HG03025 (cell line): ENCODE results near the gene ROR2.
"Not testable (repeated sequence)": the region's sequence is repeated elsewhere in the genome, so short reads cannot be mapped to it uniquely, and the experiment has no call there.

Experiments used
- ATAC-seq: cut with Tn5 transposase; IDR thresholded peaks from one replicate; pipeline ENCODE4 v1.9.1; 2021; ENCODE audit warnings: mild to moderate bottlenecking, moderate library complexity; ENCODE audit not compliant: unreplicated experiment, low FRiP score

The ROR2 gene

GRCh38 chr9:91949946-91950664 is at the start of gene ROR2:
ROR2 (minus strand) TSS chr9:91950228.
- ATAC-seq, result no peak

GRCh38 chr9:91995000-91995655 is 45.1 kb upstream of the ROR2 start:
- ATAC-seq, result no peak

DNA sequence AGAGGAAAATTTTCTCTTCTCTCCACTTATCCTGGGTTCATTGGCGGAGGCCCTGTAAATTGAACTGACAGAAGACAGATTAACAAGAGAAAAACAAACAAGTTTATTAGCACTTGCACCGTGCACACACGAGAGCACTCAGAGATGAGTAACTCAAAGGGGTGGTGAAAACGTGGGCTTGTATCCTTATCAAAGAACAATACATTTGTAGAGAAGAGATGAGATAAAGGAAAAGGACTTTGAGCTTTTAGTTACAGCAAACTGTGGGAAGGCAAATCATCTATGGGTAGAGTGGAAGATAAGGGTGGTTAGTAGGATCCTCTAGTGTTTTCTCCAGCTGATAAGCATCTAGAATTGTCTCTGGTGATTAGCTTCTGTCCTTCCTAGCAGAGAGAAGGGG is 44.4 kb upstream of the ROR2 start:
- ATAC-seq, result no peak

DNA sequence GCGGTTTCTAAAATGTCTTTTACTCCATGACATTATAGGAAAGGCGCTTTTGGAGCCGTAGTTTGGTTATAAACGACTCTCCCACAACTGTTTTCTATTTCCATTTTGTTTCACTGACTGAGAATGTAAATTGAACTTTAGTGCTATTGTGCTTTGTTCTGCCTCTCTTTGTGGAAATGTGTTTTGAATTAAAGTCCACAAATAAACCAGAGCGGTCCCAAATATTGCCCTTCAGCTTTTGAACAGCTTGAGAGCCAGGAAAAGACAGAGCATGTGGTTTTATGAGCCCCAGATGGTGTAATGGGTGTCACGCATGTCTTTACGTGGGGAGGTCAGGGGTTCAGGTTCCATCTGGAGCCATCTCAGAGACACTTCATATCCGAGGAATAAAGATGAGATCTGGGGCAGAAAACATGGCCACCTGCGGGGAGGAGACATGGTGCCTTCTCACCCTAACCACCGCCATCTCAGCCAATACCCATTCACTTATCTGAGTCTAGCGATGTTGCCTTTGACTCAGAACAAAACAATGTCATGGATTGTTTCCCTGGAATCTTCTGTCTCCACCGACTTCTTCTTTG is 42.5 kb upstream of the ROR2 start:
- ATAC-seq, result no peak

DNA sequence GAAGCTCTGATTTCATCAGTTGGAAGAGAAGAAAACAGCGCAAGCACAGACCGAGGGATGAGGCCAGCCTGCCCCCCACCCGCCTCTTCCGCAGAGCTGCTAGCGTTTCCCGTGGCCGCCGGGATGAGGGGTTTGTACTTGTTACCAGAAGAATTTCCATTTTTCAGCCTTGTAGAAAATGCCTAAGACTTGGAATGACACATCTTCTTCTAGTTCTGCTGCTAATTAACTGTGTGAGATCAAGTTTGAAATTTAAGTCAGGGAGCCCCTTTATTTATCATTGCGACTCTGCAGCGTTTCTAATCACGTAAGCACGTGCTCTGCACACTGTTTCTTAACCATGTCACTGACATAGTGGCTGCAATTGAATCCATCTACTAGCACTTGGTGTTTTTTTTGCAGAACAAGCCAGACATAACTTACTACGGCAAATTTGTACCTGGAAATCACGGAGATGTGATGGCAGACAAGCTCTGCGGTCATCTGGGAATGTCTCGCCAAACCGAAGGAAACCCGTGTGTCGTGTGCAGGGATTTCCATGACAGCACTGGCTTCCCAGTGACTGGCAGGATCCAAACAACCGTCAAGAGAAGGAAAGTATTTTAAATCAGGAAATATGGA is 41.8 kb upstream of the ROR2 start:
- no peak for ATAC-seq

GRCh38 chr9:91986248-91986647 is 36.2 kb upstream of the ROR2 start:
- ATAC-seq, result no peak

GRCh38 chr9:91985692-91986091 is 35.7 kb upstream of the ROR2 start:
- ATAC-seq, result no peak

DNA sequence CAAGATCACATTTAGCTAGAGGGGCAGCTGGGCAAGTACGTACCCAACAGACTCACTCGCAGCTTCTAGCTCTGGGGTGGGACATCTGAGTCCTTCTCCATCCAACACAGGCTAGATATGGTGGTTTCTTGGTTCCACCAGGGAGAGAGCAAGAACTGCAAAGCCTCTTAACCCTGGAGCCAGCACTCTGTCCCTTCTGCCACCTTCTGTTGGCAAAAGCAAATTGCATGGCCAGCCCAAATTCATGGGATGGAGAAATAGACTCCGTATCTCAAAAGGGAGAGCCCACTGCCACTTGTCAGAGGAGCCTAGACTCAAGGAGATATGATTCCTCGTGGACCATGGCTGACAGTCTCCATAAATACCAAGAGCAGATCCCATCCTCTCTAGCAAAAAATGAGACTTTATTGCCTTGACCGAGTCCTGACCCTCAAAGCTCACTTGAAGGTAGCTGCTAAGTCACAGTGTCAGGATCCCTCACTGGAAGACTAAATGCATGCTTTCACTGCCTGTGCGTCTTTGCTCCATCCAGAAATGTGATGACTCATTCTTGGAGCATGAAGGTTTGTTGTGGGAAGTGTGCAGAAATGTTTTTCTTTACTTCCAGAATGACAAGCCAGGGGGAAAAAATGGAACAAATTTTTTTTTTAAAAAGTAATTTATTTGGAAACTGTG is 28.8 kb upstream of the ROR2 start:
- no peak for ATAC-seq

- ATAC-seq, result not testable (repeated sequence)
Observed at GRCh38 chr9:91975254-91975653, 25.2 kb upstream of the ROR2 start.

- ATAC-seq, result no peak
Observed at GRCh38 chr9:91972711-91973110, 22.7 kb upstream of the ROR2 start.

- no peak for ATAC-seq
Observed at GRCh38 chr9:91972076-91972626, 22.1 kb upstream of the ROR2 start.

DNA sequence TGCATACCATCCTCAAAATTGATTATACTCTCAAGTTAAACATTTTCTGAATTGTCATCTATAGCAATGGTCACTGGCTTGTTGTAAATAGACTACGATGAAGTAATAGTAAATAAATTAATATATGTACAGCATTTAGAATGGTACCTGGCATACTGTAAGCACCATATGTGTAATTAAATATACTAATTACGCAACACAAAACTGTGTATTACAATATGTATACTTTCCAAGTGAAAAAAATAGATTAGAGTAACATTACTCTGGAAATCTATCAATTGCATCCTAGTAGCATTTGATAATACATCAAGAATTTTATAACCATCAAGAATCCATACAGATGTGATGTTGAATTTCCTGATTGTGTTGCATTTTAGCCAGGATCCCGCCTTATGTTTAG is 17.2 kb upstream of the ROR2 start:
- ATAC-seq, result no peak

DNA sequence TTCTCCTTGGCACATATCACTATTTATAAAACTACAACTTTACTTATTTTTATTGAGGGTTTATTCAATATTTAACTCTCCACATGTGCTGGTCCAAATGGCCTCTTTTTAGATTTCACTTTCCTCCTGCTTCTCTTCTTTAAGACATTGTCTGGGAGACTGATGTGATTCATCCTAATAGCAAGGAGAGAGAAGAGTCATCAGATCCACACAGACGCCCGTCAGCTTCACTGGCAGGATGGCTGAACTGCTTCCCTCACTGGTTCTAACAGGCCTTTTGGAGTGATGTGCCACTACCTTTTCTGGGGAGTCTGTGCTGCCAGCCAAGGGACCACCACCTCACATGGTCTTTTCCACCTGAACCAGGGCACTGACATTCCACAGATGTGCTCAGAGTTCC is 16.5 kb upstream of the ROR2 start:
- no peak for ATAC-seq

- no peak for ATAC-seq
Observed at GRCh38 chr9:91963711-91964240, 13.7 kb upstream of the ROR2 start.

DNA sequence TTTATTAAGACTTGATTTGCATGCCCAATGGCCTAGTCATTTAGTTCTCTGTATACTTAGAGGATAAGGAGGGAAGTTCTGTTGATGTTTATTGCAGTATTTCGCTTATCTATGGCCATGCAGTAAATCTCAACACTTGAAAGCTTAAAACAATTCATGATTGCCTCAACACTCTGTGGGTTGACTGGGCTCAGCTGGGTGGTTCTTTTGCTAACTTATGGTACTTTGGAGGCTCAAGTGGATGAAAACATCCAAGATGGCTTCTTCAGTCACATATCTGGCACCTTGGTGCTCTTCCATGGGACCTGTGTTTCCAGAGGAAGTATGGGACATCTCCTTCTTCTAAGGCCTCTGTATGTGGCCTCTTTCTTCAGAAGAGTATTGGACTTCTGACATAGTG is 10.3 kb upstream of the ROR2 start:
- no peak for ATAC-seq

GRCh38 chr9:91958174-91958573 is 8.1 kb upstream of the ROR2 start:
- no peak for ATAC-seq

DNA sequence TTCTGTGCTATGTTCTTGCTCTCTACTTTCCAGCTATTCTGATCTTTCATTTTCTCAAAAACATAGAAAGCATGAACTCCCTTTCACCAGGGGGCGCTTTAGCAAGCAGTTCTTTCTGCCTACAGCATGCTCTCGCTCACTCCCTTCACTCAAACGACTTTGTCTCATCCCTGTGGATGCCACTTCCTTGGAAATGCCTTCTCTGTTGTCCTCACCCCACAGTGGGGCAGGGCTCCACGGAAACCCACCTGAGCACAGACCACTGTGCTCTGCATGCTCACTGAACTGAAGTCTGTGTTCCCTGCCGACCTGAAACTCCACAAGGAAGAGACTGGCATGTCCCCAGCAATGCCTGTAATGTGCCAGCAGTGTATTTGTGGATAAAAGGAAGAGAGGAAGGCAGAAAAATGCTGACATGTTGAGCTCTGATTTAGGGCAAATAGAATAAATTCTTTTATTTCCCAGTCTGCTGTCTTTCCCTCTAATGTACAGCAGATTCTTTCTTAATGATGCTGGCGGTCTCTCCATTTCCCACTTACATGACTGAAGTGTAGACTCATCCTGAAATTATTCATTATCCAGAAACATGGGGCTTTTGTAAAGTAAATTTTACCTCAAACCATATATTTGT is 4.9 kb upstream of the ROR2 start:
- ATAC-seq, result no peak

DNA sequence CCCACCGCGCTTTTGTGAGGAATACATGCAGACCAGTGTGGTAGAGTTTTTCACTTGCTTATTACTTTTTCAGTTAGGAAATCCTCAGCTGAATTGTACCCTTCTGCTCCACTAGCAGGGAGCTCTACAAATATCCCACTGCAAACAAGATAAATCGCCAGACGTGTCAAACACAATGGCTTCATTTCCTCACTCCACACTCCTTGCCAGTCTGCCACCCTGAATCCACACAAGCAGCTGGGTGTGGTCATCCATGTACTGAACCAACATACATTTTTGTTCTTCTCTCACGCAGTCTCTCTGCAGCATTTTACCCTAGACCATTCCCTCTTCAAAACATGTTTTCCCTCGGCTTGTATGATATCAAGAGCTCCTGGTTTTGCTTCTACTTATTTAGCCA is 3.7 kb upstream of the ROR2 start:
- no peak for ATAC-seq

- ATAC-seq, result no peak
Observed at GRCh38 chr9:91951944-91952520, 2.0 kb upstream of the ROR2 start.
